Measurements from ENCODE around the gene CCDC7. TPM values are rescaled to one million over a fixed set of nuclear protein-coding genes. Genes with fewer than 3 reads are reported as not detected.
"Not testable (repeated sequence)": the region's sequence is repeated elsewhere in the genome, so short reads cannot be mapped to it uniquely, and the experiment has no call there.

CCDC7 gene
- total and polyA plus RNA-seq, 2 experiments from 2014 or later, result 0.83 to 1.6 TPM

DNA sequence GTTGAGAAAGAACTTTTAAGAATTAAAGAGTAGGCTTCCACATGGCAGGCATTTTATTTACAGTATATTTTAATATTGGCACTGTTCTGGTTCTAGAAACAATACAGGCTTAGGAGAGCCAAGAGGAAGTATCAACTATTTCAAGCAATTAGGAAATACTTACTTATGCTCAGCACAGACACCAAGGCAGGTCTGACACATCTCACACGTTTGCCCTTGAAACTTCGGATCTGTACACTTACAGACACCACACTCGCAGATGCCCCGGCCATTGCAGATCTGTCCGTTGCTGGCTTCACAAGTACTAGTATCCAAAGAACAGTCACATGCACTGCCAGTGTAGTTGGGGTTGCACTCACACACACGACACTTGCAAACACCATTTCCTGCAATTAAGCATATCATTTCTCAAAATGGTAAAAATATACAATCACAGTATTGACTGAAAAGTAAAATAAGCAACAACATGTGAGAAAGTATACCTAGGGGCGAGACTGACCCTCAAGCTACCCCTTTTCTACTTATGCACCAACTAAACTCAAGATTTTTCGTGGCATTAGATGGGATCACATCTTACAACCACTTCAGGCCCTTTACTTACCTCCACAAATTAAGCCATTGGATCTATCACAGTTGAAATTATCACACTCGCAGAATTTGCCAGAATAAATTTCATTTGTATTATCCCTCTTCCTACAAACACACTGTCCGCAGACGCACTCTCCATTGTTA lies 465.5 kb downstream of the CCDC7 start (continued):
- TF ChIP-seq, protein P1, sequence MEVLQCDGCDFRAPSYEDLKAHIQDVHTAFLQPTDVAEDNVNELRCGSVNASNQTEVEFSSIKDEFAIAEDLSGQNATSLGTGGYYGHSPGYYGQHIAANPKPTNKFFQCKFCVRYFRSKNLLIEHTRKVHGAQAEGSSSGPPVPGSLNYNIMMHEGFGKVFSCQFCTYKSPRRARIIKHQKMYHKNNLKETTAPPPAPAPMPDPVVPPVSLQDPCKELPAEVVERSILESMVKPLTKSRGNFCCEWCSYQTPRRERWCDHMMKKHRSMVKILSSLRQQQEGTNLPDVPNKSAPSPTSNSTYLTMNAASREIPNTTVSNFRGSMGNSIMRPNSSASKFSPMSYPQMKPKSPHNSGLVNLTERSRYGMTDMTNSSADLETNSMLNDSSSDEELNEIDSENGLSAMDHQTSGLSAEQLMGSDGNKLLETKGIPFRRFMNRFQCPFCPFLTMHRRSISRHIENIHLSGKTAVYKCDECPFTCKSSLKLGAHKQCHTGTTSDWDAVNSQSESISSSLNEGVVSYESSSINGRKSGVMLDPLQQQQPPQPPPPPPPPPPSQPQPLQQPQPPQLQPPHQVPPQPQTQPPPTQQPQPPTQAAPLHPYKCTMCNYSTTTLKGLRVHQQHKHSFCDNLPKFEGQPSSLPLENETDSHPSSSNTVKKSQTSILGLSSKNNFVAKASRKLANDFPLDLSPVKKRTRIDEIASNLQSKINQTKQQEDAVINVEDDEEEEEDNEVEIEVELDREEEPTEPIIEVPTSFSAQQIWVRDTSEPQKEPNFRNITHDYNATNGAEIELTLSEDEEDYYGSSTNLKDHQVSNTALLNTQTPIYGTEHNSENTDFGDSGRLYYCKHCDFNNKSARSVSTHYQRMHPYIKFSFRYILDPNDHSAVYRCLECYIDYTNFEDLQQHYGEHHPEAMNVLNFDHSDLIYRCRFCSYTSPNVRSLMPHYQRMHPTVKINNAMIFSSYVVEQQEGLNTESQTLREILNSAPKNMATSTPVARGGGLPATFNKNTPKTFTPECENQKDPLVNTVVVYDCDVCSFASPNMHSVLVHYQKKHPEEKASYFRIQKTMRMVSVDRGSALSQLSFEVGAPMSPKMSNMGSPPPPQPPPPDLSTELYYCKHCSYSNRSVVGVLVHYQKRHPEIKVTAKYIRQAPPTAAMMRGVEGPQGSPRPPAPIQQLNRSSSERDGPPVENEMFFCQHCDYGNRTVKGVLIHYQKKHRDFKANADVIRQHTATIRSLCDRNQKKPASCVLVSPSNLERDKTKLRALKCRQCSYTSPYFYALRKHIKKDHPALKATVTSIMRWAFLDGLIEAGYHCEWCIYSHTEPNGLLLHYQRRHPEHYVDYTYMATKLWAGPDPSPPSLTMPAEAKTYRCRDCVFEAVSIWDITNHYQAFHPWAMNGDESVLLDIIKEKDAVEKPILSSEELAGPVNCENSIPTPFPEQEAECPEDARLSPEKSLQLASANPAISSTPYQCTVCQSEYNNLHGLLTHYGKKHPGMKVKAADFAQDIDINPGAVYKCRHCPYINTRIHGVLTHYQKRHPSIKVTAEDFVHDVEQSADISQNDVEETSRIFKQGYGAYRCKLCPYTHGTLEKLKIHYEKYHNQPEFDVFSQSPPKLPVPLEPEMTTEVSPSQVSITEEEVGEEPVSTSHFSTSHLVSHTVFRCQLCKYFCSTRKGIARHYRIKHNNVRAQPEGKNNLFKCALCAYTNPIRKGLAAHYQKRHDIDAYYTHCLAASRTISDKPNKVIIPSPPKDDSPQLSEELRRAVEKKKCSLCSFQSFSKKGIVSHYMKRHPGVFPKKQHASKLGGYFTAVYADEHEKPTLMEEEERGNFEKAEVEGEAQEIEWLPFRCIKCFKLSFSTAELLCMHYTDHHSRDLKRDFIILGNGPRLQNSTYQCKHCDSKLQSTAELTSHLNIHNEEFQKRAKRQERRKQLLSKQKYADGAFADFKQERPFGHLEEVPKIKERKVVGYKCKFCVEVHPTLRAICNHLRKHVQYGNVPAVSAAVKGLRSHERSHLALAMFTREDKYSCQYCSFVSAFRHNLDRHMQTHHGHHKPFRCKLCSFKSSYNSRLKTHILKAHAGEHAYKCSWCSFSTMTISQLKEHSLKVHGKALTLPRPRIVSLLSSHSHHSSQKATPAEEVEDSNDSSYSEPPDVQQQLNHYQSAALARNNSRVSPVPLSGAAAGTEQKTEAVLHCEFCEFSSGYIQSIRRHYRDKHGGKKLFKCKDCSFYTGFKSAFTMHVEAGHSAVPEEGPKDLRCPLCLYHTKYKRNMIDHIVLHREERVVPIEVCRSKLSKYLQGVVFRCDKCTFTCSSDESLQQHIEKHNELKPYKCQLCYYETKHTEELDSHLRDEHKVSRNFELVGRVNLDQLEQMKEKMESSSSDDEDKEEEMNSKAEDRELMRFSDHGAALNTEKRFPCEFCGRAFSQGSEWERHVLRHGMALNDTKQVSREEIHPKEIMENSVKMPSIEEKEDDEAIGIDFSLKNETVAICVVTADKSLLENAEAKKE (CRISPR knock-in tag; IDR thresholded peaks at IDR 0.05), result no peak
- TF ChIP-seq STAT1 (IDR thresholded peaks at IDR 0.05; ENCODE audit: unreplicated experiment) (no peak), EZH2 (IDR thresholded peaks at IDR 0.05; ENCODE audit: low read depth, unreplicated experiment) (no peak), NANOG (IDR thresholded peaks at IDR 0.05; ENCODE audit: borderline replicate concordance) (no peak), JUNB (IDR thresholded peaks at IDR 0.05; ENCODE audit: unreplicated experiment) (no peak), CREB1 (CRISPR knock-in tag; IDR thresholded peaks at IDR 0.05; ENCODE audit: low read depth) (no peak), EZH2phosphoT487 (IDR thresholded peaks at IDR 0.05; ENCODE audit: unreplicated experiment) (no peak)

DNA sequence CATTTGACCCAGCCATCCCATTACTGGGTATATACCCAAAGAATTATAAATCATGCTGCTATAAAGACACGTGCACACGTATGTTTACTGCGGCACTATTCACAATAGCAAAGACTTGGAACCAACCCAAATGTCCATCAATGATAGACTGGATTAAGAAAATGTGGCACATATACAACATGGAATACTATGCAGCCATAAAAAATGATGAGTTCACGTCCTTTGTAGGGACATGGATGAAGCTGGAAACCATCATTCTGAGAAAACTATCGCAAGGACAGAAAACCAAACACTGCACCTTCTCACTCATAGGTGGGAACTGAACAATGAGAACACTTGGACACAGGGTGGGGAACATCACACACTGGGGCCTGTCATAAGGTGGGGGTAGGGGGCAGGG lies 471.9 kb downstream of the CCDC7 start:
- H3K36me3 ChIP-seq (ENCODE audit: insufficient read depth), result peaks cover 70% of the 10 kb centered on the region
- not testable (repeated sequence) for H3K4me3 Mint-ChIP-seq; H3K27me3 Mint-ChIP-seq (ENCODE audit: insufficient read depth, low read depth, poor library complexity); H3K9me2 ChIP-seq (ENCODE audit: insufficient read depth); H2AFZ ChIP-seq; H3K4me2 ChIP-seq; H3K9me3 Mint-ChIP-seq; H3K27ac Mint-ChIP-seq; ATAC-seq; DNase-seq (ENCODE audit: low spot score); H3K27me3 ChIP-seq (ENCODE audit: insufficient read depth); H3F3A ChIP-seq (replicated peaks; ENCODE audit: low read depth); H3K4me3 ChIP-seq; H3K4me1 Mint-ChIP-seq; H3K27ac ChIP-seq (ENCODE audit: low read depth); H3K4me1 ChIP-seq (ENCODE audit: insufficient read depth)
- H3K79me2 ChIP-seq (replicated peaks; ENCODE audit: insufficient read depth), result peaks cover 82% of the 10 kb centered on the region
- peaks cover 95% of the 10 kb centered on the region for H3K36me3 Mint-ChIP-seq (ENCODE audit: low read depth)
- H4K20me1 ChIP-seq (replicated peaks; ENCODE audit: insufficient read depth), result 0 out of 2 replicates have a peak, but pooled peaks cover 10% of the 10 kb centered on the region

Measured in GM23338 (cell line).